OCI-LY7 (cell line): Measurements from ENCODE around the gene CSNK2A2. TPM values are rescaled to one million over a fixed set of nuclear protein-coding genes. Genes with fewer than 3 reads are reported as not detected.

ENCODE experiments used
- BruUV-seq: library from RNA; stranded (reverse); fragments of 400-500 nt; replicated peaks from 2 replicates; lab custom pipeline; 2021; lab: Mats Ljungman, UMichigan
- CTCF ChIA-PET: fragments of 300-600 bp; sonication (Branson Sonifier 250); formaldehyde crosslinking; loops from one replicate; lab custom pipeline; 2022; ENCODE audit warnings: antibody characterized with exemption; ENCODE audit not compliant: unreplicated experiment; lab: Charles Lee
- POLR2A ChIA-PET: fragments of 300-600 bp; sonication (Branson Sonifier 250); formaldehyde crosslinking; loops from one replicate; lab custom pipeline; 2022; ENCODE audit warnings: antibody characterized with exemption; lab: Charles Lee
- DNase-seq: peaks from one replicate; pipeline ENCODE4 v3.0.0-alpha.2; 2015; ENCODE audit warnings: low spot score
- H2AFZ ChIP-seq: fragments of 200-600 bp; sonication (generic), shearing (Covaris generic); 2 replicates; pipeline ENCODE4 v1.6.1; 2014; ENCODE audit warnings: mild to moderate bottlenecking, antibody characterized with exemption, low read length, moderate library complexity
- H3K27ac ChIP-seq: fragments of 200-600 bp; sonication (generic); 2 replicates; pipeline ENCODE4 v1.5.1; 2014; ENCODE audit warnings: mixed run types, low read depth, mild to moderate bottlenecking, moderate library complexity, low read length, inconsistent platforms; ENCODE audit not compliant: poor library complexity, severe bottlenecking
- H3K36me3 ChIP-seq: fragments of 200-600 bp; sonication (generic); 2 replicates; pipeline ENCODE4 v1.6.1; 2014; ENCODE audit warnings: mild to moderate bottlenecking, antibody characterized with exemption, low read length, moderate library complexity, mixed read lengths; ENCODE audit not compliant: insufficient read depth
- H3K4me1 ChIP-seq: fragments of 200-600 bp; sonication (generic); 2 replicates; pipeline ENCODE4 v1.5.1; 2014; ENCODE audit warnings: mild to moderate bottlenecking, low read length; ENCODE audit not compliant: insufficient read depth, poor library complexity, severe bottlenecking
- H3K4me2 ChIP-seq: fragments of 200-600 bp; sonication (generic); 2 replicates; pipeline ENCODE4 v1.6.1; 2014; ENCODE audit warnings: mild to moderate bottlenecking, low read length
- H3K4me3 ChIP-seq: fragments of 200-600 bp; sonication (generic); 2 replicates; pipeline ENCODE4 v1.5.1; 2014; ENCODE audit warnings: mild to moderate bottlenecking, low read depth, low read length; ENCODE audit not compliant: poor library complexity, severe bottlenecking
- H3K79me2 ChIP-seq: fragments of 200-600 bp; sonication (generic); 2 replicates; pipeline ENCODE4 v1.6.1; 2016; ENCODE audit warnings: low read depth, mild to moderate bottlenecking, low read length, moderate library complexity, mixed read lengths; ENCODE audit not compliant: insufficient read depth
- H3K9me2 ChIP-seq: fragments of 200-600 bp; sonication (generic); 2 replicates; pipeline ENCODE4 v1.6.1; 2016; ENCODE audit warnings: mild to moderate bottlenecking, low read length, mixed read lengths; ENCODE audit not compliant: insufficient read depth
- H3K9me3 ChIP-seq: fragments of 200-600 bp; sonication (generic); 2 replicates; pipeline ENCODE4 v1.6.1; 2014; ENCODE audit warnings: mild to moderate bottlenecking, mixed run types, low read length, mixed read lengths
- H4K20me1 ChIP-seq: fragments of 200-600 bp; sonication (generic); 2 replicates; pipeline ENCODE4 v1.6.1; 2014; ENCODE audit warnings: mild to moderate bottlenecking, antibody characterized with exemption, low read length, moderate library complexity, mixed read lengths; ENCODE audit not compliant: insufficient read depth
- CTCF ChIP-seq: fragments of 200-600 bp; sonication (generic); conservative IDR thresholded peaks from 2 replicates; pipeline ENCODE4 v1.5.1; 2014; ENCODE audit warnings: mild to moderate bottlenecking, antibody characterized with exemption, low read length, moderate library complexity, mixed read lengths
- EZH2phosphoT487 ChIP-seq: fragments of 200-600 bp; sonication (generic); IDR thresholded peaks from 2 replicates; pipeline ENCODE4 v1.6.1; 2018; ENCODE audit warnings: low read depth, borderline replicate concordance, mild to moderate bottlenecking, mixed run types, antibody characterized with exemption, low read length, moderate library complexity, mixed read lengths
- intact Hi-C: fragments of 100-400 bp; cut with micrococcal nuclease; formaldehyde crosslinking; loops from one replicate; pipeline ENCODE4 v1.10.0; 2022; ENCODE audit not compliant: unreplicated experiment
- total RNA-seq, 2 experiments: library from RNA; depleted of rRNA in 1 of 2; stranded (reverse); fragments of >200 nt in 1 of 2; shearing (Covaris generic) in 1 of 2; gene quantifications; 2 replicates each; pipeline ENCODE4 v1.2.3, GENCODE V29; 2014 to 2022

CSNK2A2 gene
- total RNA-seq, 2 experiments from 2014 or later = 28.7 to 106 TPM

DNA sequence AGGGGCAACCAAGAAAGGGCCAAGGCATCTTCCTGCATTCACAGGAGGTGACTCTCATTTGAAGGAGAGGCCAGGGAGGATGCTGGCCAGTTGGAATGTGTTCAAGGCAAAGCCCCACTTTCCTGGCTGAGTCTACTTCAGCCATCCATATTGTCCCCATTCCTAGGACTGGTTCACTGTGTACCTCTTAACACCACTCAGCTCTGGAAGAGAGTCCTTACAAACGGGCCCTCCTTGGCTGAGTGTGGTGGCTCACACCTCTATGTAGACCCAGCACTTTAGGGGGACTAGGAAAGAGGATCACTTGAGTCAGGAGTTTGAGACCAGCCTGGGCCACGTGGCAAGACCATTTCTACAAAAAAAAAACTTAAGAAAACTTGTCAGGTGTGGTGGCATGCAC is 40.7 kb downstream of the CSNK2A2 start:
- CTCF ChIA-PET = no interaction called here
- H3K79me2 ChIP-seq = no peaks in the 10 kb centered on the region
- DNase-seq = no peak
- POLR2A ChIA-PET = interaction anchor here (0.5 kb wide), 1 partner anchor 14 kb away, joined by 3 read pairs; no protein-coding TSS in a partner anchor
- peaks cover 36% of the 10 kb centered on the region for H3K36me3 ChIP-seq
- H3K4me3 ChIP-seq = no peak overlapping the region
- no peaks in the 10 kb centered on the region for H4K20me1 ChIP-seq
- no peak overlapping the region for H2AFZ ChIP-seq
- no peak overlapping the region for H3K27ac ChIP-seq
- H3K9me3 ChIP-seq = no peaks in the 10 kb centered on the region
- H3K4me2 ChIP-seq = no peak overlapping the region
- H3K4me1 ChIP-seq = no peaks in the 10 kb centered on the region
- no TSS peak for BruUV-seq
- H3K9me2 ChIP-seq = no peaks in the 10 kb centered on the region
- no peak for TF ChIP-seq CTCF
- TF ChIP-seq EZH2phosphoT487 = no peak
- intact Hi-C loops = no loop called here

DNA sequence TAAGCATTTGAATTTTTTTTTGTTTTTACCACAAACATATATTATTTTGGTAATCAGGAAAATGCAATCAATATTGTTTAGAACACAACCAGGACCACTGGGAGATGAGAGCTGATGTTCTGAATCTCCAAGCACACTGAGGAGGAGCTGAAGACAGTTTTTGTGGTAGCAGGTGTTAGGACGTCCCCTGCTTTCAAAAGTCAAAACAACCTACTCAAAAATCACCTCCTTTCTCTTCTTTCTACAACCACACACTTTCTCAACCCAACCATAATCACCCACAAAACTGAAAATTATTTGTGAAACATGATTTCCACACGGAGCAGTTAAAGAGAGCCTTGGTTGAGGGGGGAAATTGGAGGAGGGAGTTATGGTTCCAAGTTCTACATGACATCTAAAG is 42.1 kb downstream of the CSNK2A2 start:
- no peak overlapping the region for H3K4me3 ChIP-seq
- ChIA-PET CTCF (no interaction called here), POLR2A (no interaction called here)
- H3K4me2 ChIP-seq = no peak overlapping the region
- H3K27ac ChIP-seq = no peak overlapping the region
- peaks cover 22% of the 10 kb centered on the region for H3K36me3 ChIP-seq
- H3K9me2 ChIP-seq = no peaks in the 10 kb centered on the region
- TF ChIP-seq EZH2phosphoT487 (no peak), CTCF (no peak)
- no peak for DNase-seq
- H4K20me1 ChIP-seq = no peaks in the 10 kb centered on the region
- no TSS peak for BruUV-seq
- no peaks in the 10 kb centered on the region for H3K79me2 ChIP-seq
- no peak overlapping the region for H2AFZ ChIP-seq
- H3K4me1 ChIP-seq = no peaks in the 10 kb centered on the region
- no peaks in the 10 kb centered on the region for H3K9me3 ChIP-seq
- intact Hi-C loops = no loop called here

GRCh38 chr16:58154345-58154744 is 43.6 kb downstream of the CSNK2A2 start:
- Histone ChIP-seq H3K36me3 (peaks cover 8% of the 10 kb centered on the region; the same call in 1 of the 2 replicates), H3K79me2 (no peaks in the 10 kb centered on the region), H4K20me1 (no peaks in the 10 kb centered on the region), H2AFZ (no peak overlapping the region), H3K4me1 (no peaks in the 10 kb centered on the region), H3K4me3 (no peak overlapping the region), H3K9me2 (no peaks in the 10 kb centered on the region), H3K4me2 (no peak overlapping the region), H3K9me3 (no peaks in the 10 kb centered on the region), H3K27ac (no peak overlapping the region)
- POLR2A ChIA-PET = interaction anchor here (0.9 kb wide), 1 partner anchor 29 kb away, joined by 3 read pairs; no protein-coding TSS in a partner anchor
- intact Hi-C loops = no loop called here
- TF ChIP-seq EZH2phosphoT487 = no peak
- no peak for TF ChIP-seq CTCF
- DNase-seq = no peak
- CTCF ChIA-PET = no interaction called here
- no TSS peak for BruUV-seq
